Measurements from ENCODE around the gene PSORS1C2.

The PSORS1C2 gene

GRCh38 chr6:31138982-31139381, at the start of gene PSORS1C2:
TSS of gene PSORS1C2 (minus strand) at chr6:31139066. CDS start at chr6:31139026, 40 bp downstream.
- no peak for TF ChIP-seq GATA3 (IDR thresholded peaks at IDR 0.05; ENCODE audit: low read depth, low read length)
- TF ChIP-seq GATA2 (IDR thresholded peaks at IDR 0.05; ENCODE audit: low read depth, low read length) = no peak

GRCh38 chr6:31187780-31188194, 48.9 kb upstream of the PSORS1C2 start:
- TF ChIP-seq GATA2 (IDR thresholded peaks at IDR 0.05; ENCODE audit: low read depth, low read length) (no peak), GATA3 (IDR thresholded peaks at IDR 0.05; ENCODE audit: low read depth, low read length) (no peak)

- TF ChIP-seq GATA3 (IDR thresholded peaks at IDR 0.05; ENCODE audit: low read depth, low read length) (no peak), GATA2 (IDR thresholded peaks at IDR 0.05; ENCODE audit: low read depth, low read length) (no peak)
Measured at GRCh38 chr6:31186052-31186734, 47.3 kb upstream of the PSORS1C2 start.

GRCh38 chr6:31180500-31180899, 41.6 kb upstream of the PSORS1C2 start:
- TF ChIP-seq GATA3 (IDR thresholded peaks at IDR 0.05; ENCODE audit: low read depth, low read length) (no peak), GATA2 (IDR thresholded peaks at IDR 0.05; ENCODE audit: low read depth, low read length) (no peak)

- no peak for TF ChIP-seq GATA3 (IDR thresholded peaks at IDR 0.05; ENCODE audit: low read depth, low read length)
- no peak for TF ChIP-seq GATA2 (IDR thresholded peaks at IDR 0.05; ENCODE audit: low read depth, low read length)
Measured at GRCh38 chr6:31179896-31180295, 41.0 kb upstream of the PSORS1C2 start.

GRCh38 chr6:31179042-31179386, 40.1 kb upstream of the PSORS1C2 start:
- TF ChIP-seq GATA3 (IDR thresholded peaks at IDR 0.05; ENCODE audit: low read depth, low read length) = no peak
- TF ChIP-seq GATA2 (IDR thresholded peaks at IDR 0.05; ENCODE audit: low read depth, low read length) = no peak

GRCh38 chr6:31178143-31179041, 39.5 kb upstream of the PSORS1C2 start:
- TF ChIP-seq GATA3 (IDR thresholded peaks at IDR 0.05; ENCODE audit: low read depth, low read length) = no peak
- TF ChIP-seq GATA2 (IDR thresholded peaks at IDR 0.05; ENCODE audit: low read depth, low read length) = no peak

GRCh38 chr6:31175971-31176370, 37.1 kb upstream of the PSORS1C2 start:
- no peak for TF ChIP-seq GATA3 (IDR thresholded peaks at IDR 0.05; ENCODE audit: low read depth, low read length)
- TF ChIP-seq GATA2 (IDR thresholded peaks at IDR 0.05; ENCODE audit: low read depth, low read length) = no peak

GRCh38 chr6:31174378-31174777, 35.5 kb upstream of the PSORS1C2 start:
- TF ChIP-seq GATA2 (IDR thresholded peaks at IDR 0.05; ENCODE audit: low read depth, low read length) (no peak), GATA3 (IDR thresholded peaks at IDR 0.05; ENCODE audit: low read depth, low read length) (no peak)

GRCh38 chr6:31173406-31173805, 34.5 kb upstream of the PSORS1C2 start:
- no peak for TF ChIP-seq GATA3 (IDR thresholded peaks at IDR 0.05; ENCODE audit: low read depth, low read length)
- no peak for TF ChIP-seq GATA2 (IDR thresholded peaks at IDR 0.05; ENCODE audit: low read depth, low read length)

- TF ChIP-seq GATA2 (IDR thresholded peaks at IDR 0.05; ENCODE audit: low read depth, low read length) (no peak), GATA3 (IDR thresholded peaks at IDR 0.05; ENCODE audit: low read depth, low read length) (no peak)
Measured at GRCh38 chr6:31172973-31173384, 34.1 kb upstream of the PSORS1C2 start.

- no peak for TF ChIP-seq GATA3 (IDR thresholded peaks at IDR 0.05; ENCODE audit: low read depth, low read length)
- TF ChIP-seq GATA2 (IDR thresholded peaks at IDR 0.05; ENCODE audit: low read depth, low read length) = no peak
Measured at GRCh38 chr6:31171931-31172905, 33.4 kb upstream of the PSORS1C2 start.

GRCh38 chr6:31170987-31171671, 32.3 kb upstream of the PSORS1C2 start:
- no peak for TF ChIP-seq GATA3 (IDR thresholded peaks at IDR 0.05; ENCODE audit: low read depth, low read length)
- TF ChIP-seq GATA2 (IDR thresholded peaks at IDR 0.05; ENCODE audit: low read depth, low read length) = no peak

All from SH-SY5Y (cell line).